OCI-LY1 (cell line): ENCODE measurements around the gene ZNF670.

Source experiments
- H2AFZ ChIP-seq: fragments of 200-600 bp; sonication (generic), shearing (Covaris generic); 2 replicates; pipeline ENCODE4 v1.6.0; 2014; ENCODE audit warnings: antibody characterized with exemption, mild to moderate bottlenecking, low read length
- H3F3A ChIP-seq: fragments of 200-600 bp; sonication (generic), shearing (Covaris generic); 2 replicates; pipeline ENCODE4 v1.6.0; 2014; ENCODE audit warnings: mild to moderate bottlenecking, antibody characterized with exemption, low read length, moderate library complexity; ENCODE audit not compliant: insufficient read depth
- H3K27ac ChIP-seq: fragments of 200-600 bp; sonication (generic); 2 replicates; pipeline ENCODE4 v1.5.1; 2014; ENCODE audit warnings: low read length, mixed run types, mild to moderate bottlenecking, low read depth; ENCODE audit not compliant: poor library complexity, severe bottlenecking
- H3K27me3 ChIP-seq: fragments of 200-600 bp; sonication (generic); 2 replicates; pipeline ENCODE4 v1.6.0; 2014; ENCODE audit warnings: antibody characterized with exemption, mild to moderate bottlenecking, low read length, moderate library complexity; ENCODE audit not compliant: insufficient read depth
- H3K36me3 ChIP-seq: fragments of 200-600 bp; sonication (generic); 2 replicates; pipeline ENCODE4 v1.6.1; 2014; ENCODE audit warnings: mild to moderate bottlenecking, antibody characterized with exemption, low read length, moderate library complexity, mixed read lengths; ENCODE audit not compliant: insufficient read depth
- H3K4me1 ChIP-seq: fragments of 200-600 bp; sonication (generic); 2 replicates; pipeline ENCODE4 v1.5.1; 2014; ENCODE audit warnings: mild to moderate bottlenecking, low read length, moderate library complexity; ENCODE audit not compliant: insufficient read depth, severe bottlenecking
- H3K4me2 ChIP-seq: fragments of 200-600 bp; sonication (generic), shearing (Covaris generic); 2 replicates; pipeline ENCODE4 v1.6.1; 2014; ENCODE audit warnings: low read length
- H3K4me3 ChIP-seq: fragments of 200-600 bp; sonication (generic); 2 replicates; pipeline ENCODE4 v1.5.1; 2014; ENCODE audit warnings: low read length, low read depth, mild to moderate bottlenecking, mixed read lengths; ENCODE audit not compliant: poor library complexity, severe bottlenecking
- H3K79me2 ChIP-seq: fragments of 200-600 bp; shearing (Covaris generic); 2 replicates; pipeline ENCODE4 v1.6.1; 2016; ENCODE audit warnings: mixed run types, low read length, mixed read lengths; ENCODE audit not compliant: insufficient read depth
- H3K9ac ChIP-seq: fragments of 200-600 bp; sonication (generic), shearing (Covaris generic); 2 replicates; pipeline ENCODE4 v1.6.1; 2014; ENCODE audit warnings: mild to moderate bottlenecking, low read length, mixed read lengths
- H3K9me2 ChIP-seq: fragments of 200-600 bp; sonication (generic), shearing (Covaris generic); 2 replicates; pipeline ENCODE4 v1.6.1; 2014; ENCODE audit warnings: low read depth, mild to moderate bottlenecking, low read length, mixed read lengths
- H3K9me3 ChIP-seq: fragments of 200-600 bp; shearing (Covaris generic); 2 replicates; pipeline ENCODE4 v1.6.1; 2014; ENCODE audit warnings: low read length, mixed read lengths
- H4K20me1 ChIP-seq: fragments of 200-600 bp; sonication (generic), shearing (Covaris generic); 2 replicates; pipeline ENCODE4 v1.6.0; 2016; ENCODE audit warnings: mild to moderate bottlenecking, low read length; ENCODE audit not compliant: insufficient read depth
- EZH2 ChIP-seq: fragments of 200-600 bp; sonication (generic), shearing (Covaris generic); IDR thresholded peaks from 2 replicates; pipeline ENCODE4 v1.8.0; 2017; ENCODE audit warnings: borderline replicate concordance, mixed run types, mild to moderate bottlenecking, antibody characterized with exemption, low read length, moderate library complexity, mixed read lengths
- TF ChIP-seq, protein P1 (sequence below): fragments of 200-600 bp; sonication (generic), shearing (Covaris generic); IDR thresholded peaks from 2 replicates; pipeline ENCODE4 v1.5.1; 2017; ENCODE audit warnings: mild to moderate bottlenecking, antibody characterized with exemption, low read length, moderate library complexity, mixed read lengths

ZNF670 gene

DNA sequence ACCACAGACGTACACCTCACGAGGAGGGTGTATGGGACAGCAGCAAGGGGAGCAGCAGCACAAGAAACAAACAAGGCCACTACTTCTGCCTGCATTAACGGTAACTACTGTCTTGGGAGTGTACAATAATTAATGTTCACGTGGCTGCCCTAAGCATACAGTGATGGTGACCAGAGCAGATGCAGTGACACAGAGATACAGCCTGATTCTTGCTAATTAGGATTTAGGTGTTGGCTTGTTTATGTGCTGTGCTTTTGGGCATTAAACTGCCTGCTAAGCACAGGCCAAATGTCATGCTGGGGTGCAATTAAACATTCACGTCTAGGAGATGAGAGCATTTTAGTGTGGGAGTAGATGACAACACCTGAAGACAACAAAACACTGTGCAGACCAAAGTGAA, 18.3 kb upstream of the ZNF670 start:
- H3K4me2 ChIP-seq = no peak overlapping the region
- peaks cover 42% of the 10 kb centered on the region for H3K9me3 ChIP-seq
- H3K36me3 ChIP-seq = peaks cover 46% of the 10 kb centered on the region
- H3K9ac ChIP-seq = no peak overlapping the region
- no peak for TF ChIP-seq EZH2
- TF ChIP-seq, protein P1, sequence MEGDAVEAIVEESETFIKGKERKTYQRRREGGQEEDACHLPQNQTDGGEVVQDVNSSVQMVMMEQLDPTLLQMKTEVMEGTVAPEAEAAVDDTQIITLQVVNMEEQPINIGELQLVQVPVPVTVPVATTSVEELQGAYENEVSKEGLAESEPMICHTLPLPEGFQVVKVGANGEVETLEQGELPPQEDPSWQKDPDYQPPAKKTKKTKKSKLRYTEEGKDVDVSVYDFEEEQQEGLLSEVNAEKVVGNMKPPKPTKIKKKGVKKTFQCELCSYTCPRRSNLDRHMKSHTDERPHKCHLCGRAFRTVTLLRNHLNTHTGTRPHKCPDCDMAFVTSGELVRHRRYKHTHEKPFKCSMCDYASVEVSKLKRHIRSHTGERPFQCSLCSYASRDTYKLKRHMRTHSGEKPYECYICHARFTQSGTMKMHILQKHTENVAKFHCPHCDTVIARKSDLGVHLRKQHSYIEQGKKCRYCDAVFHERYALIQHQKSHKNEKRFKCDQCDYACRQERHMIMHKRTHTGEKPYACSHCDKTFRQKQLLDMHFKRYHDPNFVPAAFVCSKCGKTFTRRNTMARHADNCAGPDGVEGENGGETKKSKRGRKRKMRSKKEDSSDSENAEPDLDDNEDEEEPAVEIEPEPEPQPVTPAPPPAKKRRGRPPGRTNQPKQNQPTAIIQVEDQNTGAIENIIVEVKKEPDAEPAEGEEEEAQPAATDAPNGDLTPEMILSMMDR = no peak
- H3F3A ChIP-seq = no peaks in the 10 kb centered on the region
- no peaks in the 10 kb centered on the region for H3K27me3 ChIP-seq
- H4K20me1 ChIP-seq = no peaks in the 10 kb centered on the region
- no peak overlapping the region for H3K27ac ChIP-seq
- no peaks in the 10 kb centered on the region for H3K4me1 ChIP-seq
- H3K9me2 ChIP-seq = no peaks in the 10 kb centered on the region
- no peaks in the 10 kb centered on the region for H3K79me2 ChIP-seq
- no peak overlapping the region for H2AFZ ChIP-seq
- H3K4me3 ChIP-seq = no peak overlapping the region

DNA sequence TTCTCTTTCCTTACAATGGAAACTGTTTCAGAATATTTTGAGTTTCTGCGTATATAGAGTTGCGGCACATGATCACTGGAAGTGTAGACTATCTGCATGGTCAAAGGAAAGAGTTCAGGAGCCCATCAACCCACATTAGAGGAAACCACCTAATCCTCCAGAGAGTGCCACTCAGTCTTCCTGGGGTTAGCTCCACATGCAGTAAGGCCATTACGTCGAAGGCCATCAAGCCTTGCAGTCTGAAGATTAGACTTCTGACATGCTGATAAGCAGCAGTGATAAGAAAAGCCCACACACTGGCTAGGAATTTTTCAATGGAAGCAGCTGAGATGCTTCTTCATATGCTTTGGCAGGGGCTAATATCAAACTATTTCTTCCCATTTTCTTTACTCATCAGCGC, 17.9 kb upstream of the ZNF670 start:
- Histone ChIP-seq H3F3A (no peaks in the 10 kb centered on the region), H4K20me1 (no peaks in the 10 kb centered on the region), H3K36me3 (peaks cover 42% of the 10 kb centered on the region), H3K79me2 (no peaks in the 10 kb centered on the region), H3K4me1 (no peaks in the 10 kb centered on the region), H3K27me3 (no peaks in the 10 kb centered on the region), H3K9me2 (no peaks in the 10 kb centered on the region), H3K27ac (no peak overlapping the region), H3K4me2 (no peak overlapping the region), H3K4me3 (no peak overlapping the region), H3K9me3 (peaks cover 38% of the 10 kb centered on the region), H3K9ac (no peak overlapping the region), H2AFZ (no peak overlapping the region)
- no peak for TF ChIP-seq EZH2
- TF ChIP-seq, protein P1 = no peak

DNA sequence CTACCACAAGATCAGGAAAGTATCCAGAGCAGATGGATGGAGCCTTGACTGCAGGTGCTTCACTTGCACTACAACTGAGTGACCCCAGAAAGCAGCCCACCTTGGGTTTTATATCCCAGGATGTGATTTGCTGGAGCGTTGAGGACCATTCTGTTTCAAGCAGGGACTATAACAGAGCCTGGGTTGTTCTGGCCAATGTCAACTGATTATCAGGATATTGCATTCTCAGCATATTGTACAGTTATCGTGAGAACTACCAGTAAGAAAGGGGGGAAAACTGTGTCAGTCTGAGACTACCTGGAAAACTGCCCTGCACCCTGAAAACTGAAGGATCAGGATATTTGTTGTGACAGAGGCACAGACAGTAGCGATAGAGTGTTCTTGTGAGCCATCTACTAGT, 17.5 kb upstream of the ZNF670 start:
- Histone ChIP-seq H2AFZ (no peak overlapping the region), H4K20me1 (no peaks in the 10 kb centered on the region), H3K27ac (no peak overlapping the region), H3K9ac (no peak overlapping the region), H3K27me3 (no peaks in the 10 kb centered on the region), H3K4me1 (no peaks in the 10 kb centered on the region), H3K4me2 (no peak overlapping the region), H3F3A (no peaks in the 10 kb centered on the region), H3K4me3 (no peak overlapping the region), H3K36me3 (peaks cover 38% of the 10 kb centered on the region), H3K79me2 (no peaks in the 10 kb centered on the region), H3K9me2 (no peaks in the 10 kb centered on the region), H3K9me3 (peaks cover 33% of the 10 kb centered on the region)
- TF ChIP-seq EZH2 = no peak
- TF ChIP-seq, protein P1 = no peak
